ENCODE measurements around the gene MAN1A1.

DNA sequence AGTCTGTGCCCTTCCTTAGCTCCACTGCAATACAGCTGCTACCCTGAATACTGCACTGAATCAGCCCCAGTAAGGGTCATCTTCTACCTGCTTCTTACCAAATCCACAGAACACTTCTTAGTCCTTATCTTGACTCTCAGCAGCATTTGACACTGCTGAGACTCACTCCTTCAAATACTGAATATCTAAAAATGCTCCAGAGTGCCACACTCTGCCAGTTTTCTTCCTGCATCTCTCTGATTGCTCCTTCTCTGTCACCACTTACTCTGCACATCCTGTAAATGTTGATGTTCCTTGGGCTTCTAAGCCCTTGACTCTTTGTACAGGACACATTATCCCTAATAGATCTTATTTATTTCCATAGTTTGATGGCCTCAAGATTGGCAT is 19.8 kb downstream of the MAN1A1 start:
- TF ChIP-seq, protein P1, sequence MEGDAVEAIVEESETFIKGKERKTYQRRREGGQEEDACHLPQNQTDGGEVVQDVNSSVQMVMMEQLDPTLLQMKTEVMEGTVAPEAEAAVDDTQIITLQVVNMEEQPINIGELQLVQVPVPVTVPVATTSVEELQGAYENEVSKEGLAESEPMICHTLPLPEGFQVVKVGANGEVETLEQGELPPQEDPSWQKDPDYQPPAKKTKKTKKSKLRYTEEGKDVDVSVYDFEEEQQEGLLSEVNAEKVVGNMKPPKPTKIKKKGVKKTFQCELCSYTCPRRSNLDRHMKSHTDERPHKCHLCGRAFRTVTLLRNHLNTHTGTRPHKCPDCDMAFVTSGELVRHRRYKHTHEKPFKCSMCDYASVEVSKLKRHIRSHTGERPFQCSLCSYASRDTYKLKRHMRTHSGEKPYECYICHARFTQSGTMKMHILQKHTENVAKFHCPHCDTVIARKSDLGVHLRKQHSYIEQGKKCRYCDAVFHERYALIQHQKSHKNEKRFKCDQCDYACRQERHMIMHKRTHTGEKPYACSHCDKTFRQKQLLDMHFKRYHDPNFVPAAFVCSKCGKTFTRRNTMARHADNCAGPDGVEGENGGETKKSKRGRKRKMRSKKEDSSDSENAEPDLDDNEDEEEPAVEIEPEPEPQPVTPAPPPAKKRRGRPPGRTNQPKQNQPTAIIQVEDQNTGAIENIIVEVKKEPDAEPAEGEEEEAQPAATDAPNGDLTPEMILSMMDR (IDR thresholded peaks at IDR 0.05) = no peak
- no peak for TF ChIP-seq POLR2A (IDR thresholded peaks at IDR 0.05)
